ENCODE data around the gene FASTKD2. TPM values are rescaled to one million over a fixed set of nuclear protein-coding genes. Genes with fewer than 3 reads are reported as not detected.
A peak's percentile ranks its signal among the peaks of the same experiment; 100 is the strongest.

FASTKD2 gene
- total RNA-seq, 1 donor from 2014 or later = 29.6 TPM

GRCh38 chr2:206800506-206801417 is 35.4 kb downstream of the FASTKD2 start:
- H3K4me1 Mint-ChIP-seq = peaks cover 12% of the 10 kb centered on the region
- no peaks in the 10 kb centered on the region for H3K36me3 Mint-ChIP-seq (ENCODE audit: low read depth)
- TF ChIP-seq CTCF (IDR thresholded peaks at IDR 0.05) = no peak
- H3K27ac Mint-ChIP-seq = no peak overlapping the region
- intact Hi-C loops (cut with micrococcal nuclease) = loop anchor here (1.0 to 10.0 kb wide), 6 partner anchors 189 to 1272 kb away; no protein-coding TSS in a partner anchor
- DNase-seq (peak; percentile 21), ATAC-seq (ENCODE audit: low read depth) (peak; percentile 47)
- peak overlapping the region; percentile 76 for H3K4me3 Mint-ChIP-seq
- ChIA-PET CTCF (interaction anchor here (0.9 to 3.0 kb wide), 16 partner anchors 9 to 1271 kb away, joined by 3 to 21 read pairs (median 4); partner anchors contain the start of genes FASTKD2 and MDH1B), POLR2A (interaction anchor here (0.6 to 1.1 kb wide), 2 partner anchors 364 to 366 kb away, joined by 3 to 4 read pairs; no protein-coding TSS in a partner anchor)
- H3K9me3 Mint-ChIP-seq = no peaks in the 10 kb centered on the region
- H3K27me3 Mint-ChIP-seq = no peaks in the 10 kb centered on the region

- TF ChIP-seq CTCF (IDR thresholded peaks at IDR 0.05) = no peak
- DNase-seq (no peak), ATAC-seq (ENCODE audit: low read depth) (no peak)
- no peak overlapping the region for H3K27ac Mint-ChIP-seq
- H3K4me3 Mint-ChIP-seq = no peak overlapping the region
- H3K9me3 Mint-ChIP-seq = no peaks in the 10 kb centered on the region
- H3K27me3 Mint-ChIP-seq = no peaks in the 10 kb centered on the region
- no peaks in the 10 kb centered on the region for H3K36me3 Mint-ChIP-seq (ENCODE audit: low read depth)
- POLR2A ChIA-PET = interaction anchor here (0.6 to 1.1 kb wide), 2 partner anchors 333 to 363 kb away, joined by 3 to 4 read pairs; no protein-coding TSS in a partner anchor
- CTCF ChIA-PET = interaction anchor here (0.9 to 3.0 kb wide), 10 partner anchors 10 to 1239 kb away, joined by 3 to 21 read pairs (median 4); partner anchors contain the start of genes FASTKD2 and MDH1B
- intact Hi-C loops (cut with micrococcal nuclease) = loop anchor here (2.0 to 10.0 kb wide), 3 partner anchors 553 to 1239 kb away; no protein-coding TSS in a partner anchor
- peaks cover 12% of the 10 kb centered on the region for H3K4me1 Mint-ChIP-seq
Measured at GRCh38 chr2:206801418-206802189, 36.2 kb downstream of the FASTKD2 start.

- peaks cover 12% of the 10 kb centered on the region for H3K4me1 Mint-ChIP-seq
- ChIA-PET CTCF (no interaction called here), POLR2A (no interaction called here)
- intact Hi-C loops (cut with micrococcal nuclease) = loop anchor here (10.0 kb wide), 1 partner anchor 552 kb away; no protein-coding TSS in a partner anchor
- TF ChIP-seq CTCF (IDR thresholded peaks at IDR 0.05) = no peak
- ATAC-seq (ENCODE audit: low read depth) (no peak), DNase-seq (no peak)
- H3K9me3 Mint-ChIP-seq = no peaks in the 10 kb centered on the region
- H3K27me3 Mint-ChIP-seq = no peaks in the 10 kb centered on the region
- H3K4me3 Mint-ChIP-seq = no peak overlapping the region
- H3K27ac Mint-ChIP-seq = no peak overlapping the region
- no peaks in the 10 kb centered on the region for H3K36me3 Mint-ChIP-seq (ENCODE audit: low read depth)
Measured at GRCh38 chr2:206802654-206803514, 37.5 kb downstream of the FASTKD2 start.

GRCh38 chr2:206804326-206804725 is 38.9 kb downstream of the FASTKD2 start:
- ChIA-PET CTCF (no interaction called here), POLR2A (no interaction called here)
- no peaks in the 10 kb centered on the region for H3K27me3 Mint-ChIP-seq
- no peak overlapping the region for H3K27ac Mint-ChIP-seq
- no peaks in the 10 kb centered on the region for H3K36me3 Mint-ChIP-seq (ENCODE audit: low read depth)
- H3K9me3 Mint-ChIP-seq = no peaks in the 10 kb centered on the region
- DNase-seq (no peak), ATAC-seq (ENCODE audit: low read depth) (no peak)
- H3K4me3 Mint-ChIP-seq = no peak overlapping the region
- TF ChIP-seq CTCF (IDR thresholded peaks at IDR 0.05) = no peak
- H3K4me1 Mint-ChIP-seq = peaks cover 8% of the 10 kb centered on the region
- intact Hi-C loops (cut with micrococcal nuclease) = loop anchor here (10.0 kb wide), 1 partner anchor 550 kb away; no protein-coding TSS in a partner anchor
